Omental fat pad (tissue), 4 donors: ENCODE data around the gene ERMN. TPM values are rescaled to one million over a fixed set of nuclear protein-coding genes. Genes with fewer than 3 reads are reported as not detected.
"Not testable (repeated sequence)": the region's sequence is repeated elsewhere in the genome, so short reads cannot be mapped to it uniquely, and the experiment has no call there.

Experiments used
- ATAC-seq: fragments of 150-250 bp; one replicate; pipeline ENCODE4 v1.9.1; 2016; ENCODE audit warnings: mild to moderate bottlenecking, moderate library complexity; ENCODE audit not compliant: low FRiP score
- DNase-seq: peaks from one replicate; pipeline ENCODE4 v3.0.0-alpha.2; 2019; ENCODE audit warnings: low spot score
- CTCF ChIP-seq, 3 donors: fragments of 450-650 bp; IDR thresholded peaks; one replicate each; pipeline ENCODE4 v1.5.1; 2016 to 2017; ENCODE audit warnings: antibody characterized with exemption in 3 of 3, mild to moderate bottlenecking in 3 of 3, moderate library complexity in 2 of 3
- total RNA-seq, 4 donors: library from RNA; depleted of rRNA; stranded (reverse); fragments of >200 nt; gene quantifications; one replicate each; pipeline ENCODE4 v1.1.0, GENCODE V29; 2016

Gene ERMN
- total RNA-seq, 4 donors from 2014 or later, result 0.50 to 1.8 (median 1.4) TPM

DNA sequence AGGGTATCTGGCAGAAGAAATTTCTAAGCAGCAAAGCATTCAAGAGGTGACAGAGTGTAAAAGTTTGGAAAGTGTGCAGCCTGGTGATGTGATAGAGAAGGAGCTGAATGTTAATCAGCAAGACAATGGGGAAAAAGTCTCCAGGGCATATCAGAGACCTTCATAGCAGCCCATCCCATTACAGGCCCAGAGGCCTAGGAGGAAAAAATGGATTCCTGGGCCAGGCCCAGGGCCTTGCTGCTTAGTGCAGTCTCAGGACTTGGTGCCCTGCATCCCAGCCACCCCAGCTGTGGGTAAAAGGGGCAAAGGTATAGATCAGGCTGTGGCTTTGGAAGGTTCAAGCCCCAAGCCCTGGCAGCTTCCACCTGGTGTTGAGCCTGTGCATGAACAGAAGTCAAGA lies 35.9 kb upstream of the ERMN start:
- no peak for TF ChIP-seq CTCF (IDR thresholded peaks at IDR 0.05)
- DNase-seq (no peak), ATAC-seq (no peak)

GRCh38 chr2:157359628-157360027 lies 34.0 kb upstream of the ERMN start:
- DNase-seq (no peak), ATAC-seq (no peak)
- TF ChIP-seq CTCF (IDR thresholded peaks at IDR 0.05), result no peak

GRCh38 chr2:157355618-157356017 lies 30.0 kb upstream of the ERMN start:
- DNase-seq, result no peak
- no peak for TF ChIP-seq CTCF (IDR thresholded peaks at IDR 0.05)
- ATAC-seq, result no peak

- no peak for TF ChIP-seq CTCF (IDR thresholded peaks at IDR 0.05)
- no peak for DNase-seq
These were observed 24.4 kb upstream of the ERMN start for GRCh38 chr2:157349949-157350515.

GRCh38 chr2:157348291-157348921 lies 22.8 kb upstream of the ERMN start:
- ATAC-seq, result no peak
- no peak for TF ChIP-seq CTCF (IDR thresholded peaks at IDR 0.05)
- DNase-seq, result no peak

More at GRCh38 chr2:157349949-157350515, 24.4 kb upstream of the ERMN start:
- ATAC-seq, result no peak

- TF ChIP-seq CTCF (IDR thresholded peaks at IDR 0.05), result no peak
- ATAC-seq (no peak), DNase-seq (no peak)
These were observed 20.2 kb upstream of the ERMN start for GRCh38 chr2:157345647-157346389.

GRCh38 chr2:157341381-157341780 lies 15.8 kb upstream of the ERMN start:
- DNase-seq, ATAC-seq: not testable (repeated sequence)
